K562 (cell line): ENCODE results near the gene CDC45. TPM values are rescaled to one million over a fixed set of nuclear protein-coding genes. Genes with fewer than 3 reads are reported as not detected.

Source experiments
- ATAC-seq: fragments of 200-7000 bp; cut with Tn5 transposase; 3 replicates; pipeline ENCODE4 v1.9.1; 2020; ENCODE audit warnings: moderate library complexity
- BruUV-seq: library from RNA; stranded (reverse); fragments of 400-500 nt; replicated peaks from 2 replicates; lab custom pipeline; 2021; lab: Mats Ljungman, UMichigan
- CTCF ChIA-PET: fragments of 300-600 bp; formaldehyde crosslinking; extraction: SDS; loops from one replicate; lab custom pipeline; 2021; ENCODE audit warnings: low intra/inter-chr PET ratio; lab: Yijun Ruan, JAX
- POLR2A ChIA-PET: fragments of 300-600, 350-650 bp; sonication (Branson Sonifier 250); formaldehyde crosslinking; extraction: SDS; loops from one replicate; lab custom pipeline; 2021; ENCODE audit warnings: antibody characterized with exemption, inconsistent platforms; lab: Yijun Ruan, JAX
- DNase-seq, 4 experiments: peaks; one replicate each; pipeline versions ENCODE4 v3.0.0 to v3.0.0-alpha.2; 2011 to 2018; ENCODE audit warnings: low spot score in 3 of 4, mixed read lengths in 3 of 4; ENCODE audit errors: extremely low read depth in 1 of 4
- FAIRE-seq: peaks from 2 replicates; lab custom pipeline; 2011; peaks lifted over from hg19 to GRCh38; lab: Jason Lieb, UNC
- H2AFZ ChIP-seq: 2 replicates; pipeline ENCODE4 v1.6.0; 2011; ENCODE audit warnings: low read depth, low read length, control low read depth, inconsistent platforms
- H3K27ac ChIP-seq: fragments of 200-600 bp; 3 replicates; pipeline ENCODE4 v1.8.0; 2011; ENCODE audit warnings: low read depth, mild to moderate bottlenecking, control low read depth, inconsistent platforms, low read length, moderate library complexity, mixed read lengths; ENCODE audit errors: extremely low read depth
- H3K27me3 ChIP-seq, 2 experiments: fragments of 300-600 bp in 1 of 2; 2 replicates in 1 of 2; 3 replicates in 1 of 2; pipeline versions ENCODE4 v1.6.0 to v1.8.0; 2011; ENCODE audit warnings: inconsistent platforms in 2 of 2, low read length in 2 of 2, mild to moderate bottlenecking in 1 of 2, mixed read lengths in 1 of 2, moderate library complexity in 1 of 2; ENCODE audit not compliant: control insufficient read depth in 2 of 2, insufficient read depth in 2 of 2
- H3K36me3 ChIP-seq: fragments of 300-600 bp; 3 replicates; pipeline ENCODE4 v1.8.0; 2011; ENCODE audit warnings: mild to moderate bottlenecking, low read length, inconsistent platforms; ENCODE audit not compliant: control insufficient read depth, insufficient read depth
- H3K4me1 ChIP-seq, 2 experiments: fragments of 200-600 bp in 1 of 2; replicated peaks in 1 of 2; 2 replicates in 1 of 2; 3 replicates in 1 of 2; pipeline versions ENCODE4 v1.5.1 to v1.8.0; 2011; ENCODE audit warnings: inconsistent platforms in 2 of 2, low read length in 2 of 2, mild to moderate bottlenecking in 1 of 2, mixed read lengths in 1 of 2, moderate library complexity in 1 of 2; ENCODE audit not compliant: control insufficient read depth in 2 of 2, insufficient read depth in 2 of 2
- H3K4me2 ChIP-seq: 2 replicates; pipeline ENCODE4 v1.6.1; 2011; ENCODE audit warnings: low read length, control low read depth, inconsistent platforms, mixed read lengths; ENCODE audit not compliant: insufficient read depth
- H3K4me3 ChIP-seq: fragments of 200-600 bp; sonication (generic), shearing (Covaris generic); 2 replicates; pipeline ENCODE4 v1.5.1; 2016; ENCODE audit warnings: control low read depth, inconsistent platforms
- H3K79me2 ChIP-seq: fragments of 200-600 bp; 3 replicates; pipeline ENCODE4 v1.8.0; 2011; ENCODE audit warnings: low read length, inconsistent platforms; ENCODE audit not compliant: control insufficient read depth, insufficient read depth
- H3K9ac ChIP-seq, 2 experiments: 2 replicates each; pipeline versions ENCODE4 v1.6.0 to v1.6.1; 2011; ENCODE audit warnings: low read depth in 2 of 2, low read length in 2 of 2, control low read depth in 1 of 2, inconsistent platforms in 1 of 2, mild to moderate bottlenecking in 1 of 2, mixed read lengths in 1 of 2; ENCODE audit not compliant: insufficient read depth in 1 of 2
- H3K9me1 ChIP-seq: one replicate; pipeline ENCODE4 v1.6.0; 2011; ENCODE audit warnings: inconsistent platforms, mild to moderate bottlenecking, low read length, moderate library complexity; ENCODE audit not compliant: control insufficient read depth, insufficient read depth
- H3K9me3 ChIP-seq: replicated peaks from 2 replicates; pipeline ENCODE4 v1.5.1; 2011; ENCODE audit warnings: low read depth, low read length, inconsistent platforms; ENCODE audit not compliant: control insufficient read depth, insufficient read depth
- H4K20me1 ChIP-seq: replicated peaks from 2 replicates; pipeline ENCODE4 v1.6.1; 2011; ENCODE audit warnings: low read length, inconsistent platforms, mixed read lengths; ENCODE audit not compliant: control insufficient read depth, insufficient read depth
- CBFA2T3 ChIP-seq: fragments of 450-650 bp; IDR thresholded peaks from 2 replicates; pipeline ENCODE4 v1.6.1; 2017
- FOXJ3 ChIP-seq: sonication (generic); formaldehyde crosslinking; IDR thresholded peaks from 2 replicates; pipeline ENCODE4 v1.4.0; 2020; ENCODE audit warnings: mild to moderate bottlenecking, missing genetic modification reagents
- FOXK1 ChIP-seq: sonication (generic); formaldehyde crosslinking; IDR thresholded peaks from 2 replicates; pipeline ENCODE4 v1.8.0; 2022; ENCODE audit warnings: missing genetic modification reagents, mild to moderate bottlenecking, borderline replicate concordance
- FOXP4 ChIP-seq: sonication (generic); formaldehyde crosslinking; IDR thresholded peaks from 2 replicates; pipeline ENCODE4 v1.8.0; 2022; ENCODE audit warnings: mild to moderate bottlenecking, missing genetic modification reagents, borderline replicate concordance
- MYNN ChIP-seq, 2 experiments: sonication (generic); formaldehyde crosslinking in 1 of 2; IDR thresholded peaks; 2 replicates each; pipeline versions ENCODE4 v1.5.0 to v1.6.1; 2016 to 2020; ENCODE audit warnings: antibody characterized with exemption in 1 of 2, missing genetic modification reagents in 1 of 2
- NBN ChIP-seq: fragments of 450-650 bp; IDR thresholded peaks from 2 replicates; pipeline ENCODE4 v1.6.1; 2016; ENCODE audit warnings: low read depth, mild to moderate bottlenecking
- NFE2L1 ChIP-seq: fragments of 450-650 bp; IDR thresholded peaks from 2 replicates; pipeline ENCODE4 v1.6.1; 2016; ENCODE audit warnings: missing genetic modification characterization, low read depth, mild to moderate bottlenecking, missing compliant biosample characterization, moderate library complexity, borderline replicate concordance
- POLR2A ChIP-seq: fragments of 450-650 bp; conservative IDR thresholded peaks from 2 replicates; pipeline ENCODE4 v1.6.1; 2016
- POLR2AphosphoS2 ChIP-seq: IDR thresholded peaks from 2 replicates; pipeline ENCODE4 v1.6.1; 2012; ENCODE audit warnings: low read length, improper control_type of control experiment
- SAFB ChIP-seq: fragments of 200-400 bp; formaldehyde crosslinking; IDR thresholded peaks from 2 replicates; pipeline ENCODE4 v1.6.1; 2017; ENCODE audit warnings: low read depth, low read length, borderline replicate concordance
- SRF ChIP-seq, 2 experiments: fragments of 250-450, 450-650 bp in 1 of 2; sonication (Bioruptor Pico) in 1 of 2; sonication (generic) in 1 of 2; formaldehyde crosslinking; IDR thresholded peaks; 2 replicates each; pipeline versions ENCODE4 v1.5.0 to v1.5.1; 2020 to 2022; ENCODE audit warnings: mild to moderate bottlenecking in 1 of 2, missing genetic modification reagents in 1 of 2
- ZNF12 ChIP-seq: sonication (generic); formaldehyde crosslinking; IDR thresholded peaks from 2 replicates; pipeline ENCODE4 v1.4.0; 2020; ENCODE audit warnings: mild to moderate bottlenecking, missing genetic modification reagents
- ZNF212 ChIP-seq: fragments of 450-650 bp; formaldehyde crosslinking; IDR thresholded peaks from 2 replicates; pipeline ENCODE4 v1.4.0; 2020; ENCODE audit warnings: mild to moderate bottlenecking
- ZNF316 ChIP-seq: fragments of 450-650 bp; IDR thresholded peaks from 2 replicates; pipeline ENCODE4 v1.6.1; 2016
- ZNF561 ChIP-seq: fragments of 450-650 bp; formaldehyde crosslinking; conservative IDR thresholded peaks from 2 replicates; pipeline ENCODE4 v1.4.0; 2020; ENCODE audit warnings: mild to moderate bottlenecking, moderate library complexity
- ZNF764 ChIP-seq: fragments of 250-450 bp; sonication (Bioruptor Pico); IDR thresholded peaks from 2 replicates; pipeline ENCODE4 v1.4.0; 2020; ENCODE audit warnings: low read depth, mild to moderate bottlenecking, moderate library complexity
- WGBS: fragments of 100-300 bp; shearing (Covaris generic); methylation state at CpG from one replicate; pipeline ENCODE4 v1.1.6; 2016; ENCODE audit warnings: low coverage, mixed read lengths; ENCODE audit not compliant: insufficient coverage; ENCODE audit errors: missing lambda C conversion rate; 5-methylcytosine and 5-hydroxymethylcytosine counted together
- in situ Hi-C: fragments of 300-500 bp; cut with MboI; formaldehyde crosslinking; loops from 4 replicates; pipeline ENCODE4 v1.15.0; 2018; ENCODE audit warnings: inconsistent platforms, mixed read lengths
- intact Hi-C: fragments of 100-400 bp; cut with micrococcal nuclease; formaldehyde crosslinking; loops from 2 replicates; pipeline ENCODE4 v1.14.2; 2022
- polyA plus RNA-seq, 8 experiments: library from polyadenylated mRNA; depleted of rRNA in 4 of 8; stranded (reverse) in 5 of 8; unstranded in 3 of 8; fragments of >200 nt; fragmentation: Nextera tagmentation in 2 of 8; fragmentation: Illumina TruSeq in 1 of 8; extraction: Ambion mirVana in 2 of 8; extraction: Trizol in 1 of 8; gene quantifications; 2 replicates each; pipeline versions ENCODE4 v1.2.1 to v1.2.3, GENCODE V29; 2011 to 2014; ENCODE audit warnings: inconsistent platforms in 1 of 8, missing spikeins in 1 of 8
- total RNA-seq, 7 experiments: library from RNA; depleted of rRNA in 6 of 7; stranded (reverse); fragments of >200 nt in 6 of 7; fragmentation: Illumina TruSeq in 2 of 7; extraction: Trizol in 2 of 7; gene quantifications; 2 replicates each; pipeline versions ENCODE4 v1.2.1 to v1.2.3, GENCODE V29; 2011 to 2021; ENCODE audit warnings: low replicate concordance in 1 of 7
- TF ChIP-seq, protein P1 (sequence below): sonication (generic); formaldehyde crosslinking; IDR thresholded peaks from 2 replicates; pipeline ENCODE4 v1.8.1; 2023; ENCODE audit warnings: mild to moderate bottlenecking, missing genetic modification reagents

The CDC45 gene
- total and polyA plus RNA-seq, 9 of the 15 experiments (the other 6 are each of a cell fraction or from before 2014, with no cell fraction given) = 251 to 580 (median 410) TPM

GRCh38 chr22:19488884-19489843 lies 9.4 kb downstream of the CDC45 start:
- H3K9me1 ChIP-seq = no peaks in the 10 kb centered on the region
- ChIA-PET POLR2A (interaction anchor here (0.6 to 7.8 kb wide), 10 partner anchors 9 to 455 kb away, joined by 3 to 95 read pairs (median 3); partner anchors contain the start of genes CDC45 and UFD1), CTCF (interaction anchor here (0.6 to 1.8 kb wide), 2 partner anchors 141 to 154 kb away, joined by 5 to 14 read pairs; no protein-coding TSS in a partner anchor)
- FAIRE-seq = no peak
- in situ Hi-C loops = no loop called here
- peak in 3 of 4 experiments; percentile 57 to 84 (median 83) for DNase-seq
- no peak overlapping the region for H3K9ac ChIP-seq
- H3K9me3 ChIP-seq = no peaks in the 10 kb centered on the region
- no peaks in the 10 kb centered on the region for H3K27me3 ChIP-seq
- no peaks in the 10 kb centered on the region; the same call in 1 of the 2 replicates for H4K20me1 ChIP-seq
- no peak overlapping the region for H3K4me2 ChIP-seq
- peaks cover 94% of the 10 kb centered on the region for H3K36me3 ChIP-seq
- H3K79me2 ChIP-seq = peaks cover 22% of the 10 kb centered on the region
- no peak overlapping the region for H3K27ac ChIP-seq
- H2AFZ ChIP-seq = no peak overlapping the region
- H3K4me1 ChIP-seq = no peaks in the 10 kb centered on the region
- no peak overlapping the region for H3K4me3 ChIP-seq
- intact Hi-C loops = no loop called here
- 93% methylated on average over 7 of the region's 7 CpGs for WGBS
- no TSS peak for BruUV-seq
- peak; percentile 75 for ATAC-seq
- no peak for TF ChIP-seq SAFB
- 0 out of 2 replicates have a peak, but pooled peaks have one; percentile 48 for TF ChIP-seq POLR2A
- TF ChIP-seq FOXP4 (CRISPR knock-in tag) = 0 out of 2 replicates have a peak, but pooled peaks have one; percentile 47
- 0 out of 2 replicates have a peak, but pooled peaks have one; percentile 67 for TF ChIP-seq FOXK1 (CRISPR knock-in tag)
- peak; percentile 11; the same call in 1 of the 2 replicates for TF ChIP-seq ZNF316
- no peak for TF ChIP-seq FOXJ3 (CRISPR knock-in tag)
- TF ChIP-seq CBFA2T3 = no peak
- TF ChIP-seq ZNF764 (CRISPR knock-in tag) = 0 out of 2 replicates have a peak, but pooled peaks have one; percentile 64
- TF ChIP-seq NFE2L1 (tag) = no peak
- TF ChIP-seq, protein P1, sequence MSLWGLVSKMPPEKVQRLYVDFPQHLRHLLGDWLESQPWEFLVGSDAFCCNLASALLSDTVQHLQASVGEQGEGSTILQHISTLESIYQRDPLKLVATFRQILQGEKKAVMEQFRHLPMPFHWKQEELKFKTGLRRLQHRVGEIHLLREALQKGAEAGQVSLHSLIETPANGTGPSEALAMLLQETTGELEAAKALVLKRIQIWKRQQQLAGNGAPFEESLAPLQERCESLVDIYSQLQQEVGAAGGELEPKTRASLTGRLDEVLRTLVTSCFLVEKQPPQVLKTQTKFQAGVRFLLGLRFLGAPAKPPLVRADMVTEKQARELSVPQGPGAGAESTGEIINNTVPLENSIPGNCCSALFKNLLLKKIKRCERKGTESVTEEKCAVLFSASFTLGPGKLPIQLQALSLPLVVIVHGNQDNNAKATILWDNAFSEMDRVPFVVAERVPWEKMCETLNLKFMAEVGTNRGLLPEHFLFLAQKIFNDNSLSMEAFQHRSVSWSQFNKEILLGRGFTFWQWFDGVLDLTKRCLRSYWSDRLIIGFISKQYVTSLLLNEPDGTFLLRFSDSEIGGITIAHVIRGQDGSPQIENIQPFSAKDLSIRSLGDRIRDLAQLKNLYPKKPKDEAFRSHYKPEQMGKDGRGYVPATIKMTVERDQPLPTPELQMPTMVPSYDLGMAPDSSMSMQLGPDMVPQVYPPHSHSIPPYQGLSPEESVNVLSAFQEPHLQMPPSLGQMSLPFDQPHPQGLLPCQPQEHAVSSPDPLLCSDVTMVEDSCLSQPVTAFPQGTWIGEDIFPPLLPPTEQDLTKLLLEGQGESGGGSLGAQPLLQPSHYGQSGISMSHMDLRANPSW (CRISPR knock-in tag) = no peak
- TF ChIP-seq SRF (CRISPR knock-in tag; IDR thresholded peaks at IDR 0.05) = peak in 1 of 2 experiments; percentile 96; a peak in 2 of 4 replicates
- TF ChIP-seq NBN = no peak
- TF ChIP-seq POLR2AphosphoS2 = 0 out of 2 replicates have a peak, but pooled peaks have one; percentile 63
- no peak for TF ChIP-seq ZNF212
- no peak for TF ChIP-seq MYNN (IDR thresholded peaks at IDR 0.05)
- TF ChIP-seq MYNN (CRISPR knock-in tag; IDR thresholded peaks at IDR 0.05) = 0 out of 2 replicates have a peak, but pooled peaks have one; percentile 26
- TF ChIP-seq ZNF12 = no peak
- no peak for TF ChIP-seq ZNF561 (CRISPR knock-in tag)
